ENCODE measurements around the gene AGTRAP. TPM values are rescaled to one million over a fixed set of nuclear protein-coding genes. Genes with fewer than 3 reads are reported as not detected.

The AGTRAP gene
- total and polyA plus RNA-seq, 2 of the 8 experiments (the other 6 are each of a cell fraction or from before 2014, with no cell fraction given), result 69.7 to 192 TPM

DNA sequence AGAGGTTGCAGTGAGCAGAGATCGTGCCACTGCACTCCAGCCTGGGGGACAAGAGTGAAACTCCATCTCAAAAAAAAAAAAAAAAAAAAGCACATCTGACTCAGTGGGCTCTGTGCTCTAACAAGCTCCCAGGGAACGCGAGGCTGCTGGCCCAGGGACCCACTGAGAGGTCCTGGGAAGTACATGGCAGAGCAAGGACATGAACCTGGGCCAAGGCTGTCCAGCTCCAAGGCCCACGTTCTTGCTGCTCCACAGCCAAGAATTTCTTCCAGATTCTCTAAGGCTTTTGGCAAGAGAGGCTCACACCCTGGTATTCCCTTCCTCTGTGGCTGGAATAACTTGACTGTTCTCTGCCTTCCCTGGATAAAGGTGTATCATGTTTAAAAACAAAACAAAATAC, 15.4 kb upstream of the AGTRAP start:
- no peaks in the 10 kb centered on the region for H3K27me3 ChIP-seq (replicated peaks in 1 of 4; ENCODE audit: control insufficient read depth in 3 of 4, extremely low read depth in 1 of 4, insufficient read depth in 3 of 4, low read length in 3 of 4)
- no peaks in the 10 kb centered on the region for H3K36me3 ChIP-seq (ENCODE audit: control insufficient read depth in 2 of 4, insufficient read depth in 4 of 4, low read length in 3 of 4)
- H2BK12ac ChIP-seq (ENCODE audit: low read depth, low read length), result no peak overlapping the region
- H4K5ac ChIP-seq (ENCODE audit: insufficient read length, low read depth, low read length), result no peak overlapping the region
- no peak overlapping the region for H2AK5ac ChIP-seq (ENCODE audit: low read depth, low read length)
- 91% methylated on average over 4 of the region's 4 CpGs; no CpG with 5 or more reads in 1 of the 2 experiments for WGBS, 2 experiments (ENCODE audit: extremely low coverage in 1 of 2, insufficient coverage in 1 of 2, insufficient read length in 1 of 2, insufficient replicate concordance in 2 of 2, low coverage in 1 of 2, low lambda C conversion rate in 2 of 2, missing lambda C conversion rate in 1 of 2)
- POLR2A ChIA-PET (ENCODE audit: partially characterized antibody), result interaction anchor here (1.1 to 3.0 kb wide), 9 partner anchors 10 to 67 kb away, joined by 3 to 22 read pairs (median 6); partner anchors contain the start of genes DRAXIN and FBXO6
- no peak overlapping the region for H2BK5ac ChIP-seq (ENCODE audit: low read depth, low read length)
- CTCF ChIA-PET (ENCODE audit: partially characterized antibody), result interaction anchor here (0.6 to 3.4 kb wide), 25 partner anchors 8 to 195 kb away, joined by 3 to 58 read pairs (median 9); partner anchors contain the start of genes FBXO2, FBXO44 and FBXO6
- H3K4me1 ChIP-seq (replicated peaks in 1 of 4; ENCODE audit: control insufficient read depth in 3 of 4, insufficient read depth in 4 of 4, low read length in 3 of 4), result peaks cover 0 to 6% (median 4%) of the 10 kb centered on the region in 4 experiments; a peak in 4 of 7 replicates
- H2BK15ac ChIP-seq (ENCODE audit: low read length), result no peak overlapping the region
- no peak overlapping the region for H3K23ac ChIP-seq (ENCODE audit: insufficient read length)
- H4K8ac ChIP-seq (ENCODE audit: extremely low read depth, insufficient read depth, low read length), result no peak overlapping the region
- H3K14ac ChIP-seq (ENCODE audit: insufficient read length), result no peak overlapping the region
- H3K4me2 ChIP-seq (ENCODE audit: insufficient read depth in 1 of 2, low read depth in 2 of 2, low read length in 2 of 2), result no peak overlapping the region
- no peaks in the 10 kb centered on the region for H3K79me2 ChIP-seq (ENCODE audit: control insufficient read depth in 1 of 2, insufficient read depth in 2 of 2, low read length in 2 of 2)
- H3K56ac ChIP-seq (replicated peaks; ENCODE audit: insufficient read length, low read depth, low read length), result no peak overlapping the region
- H2BK20ac ChIP-seq (ENCODE audit: low read length), result no peak overlapping the region
- no peak for TF ChIP-seq USF2 (IDR thresholded peaks at IDR 0.05; ENCODE audit: low read length)
- TF ChIP-seq SIRT6 (IDR thresholded peaks at IDR 0.05; ENCODE audit: low read length), result no peak
- no peak for TF ChIP-seq TAF7 (optimal IDR thresholded peaks at IDR 0.05; ENCODE audit: borderline replicate concordance, low read depth, low read length)
- no peak for TF ChIP-seq SAP30 (IDR thresholded peaks at IDR 0.05; ENCODE audit: insufficient read depth, insufficient replicate concordance, low read length)
- no peak for TF ChIP-seq CTBP2 (IDR thresholded peaks at IDR 0.05; ENCODE audit: borderline replicate concordance, insufficient read depth, insufficient read length, low read length)
- no peak for TF ChIP-seq TAF1 (IDR thresholded peaks at IDR 0.05; ENCODE audit: low read depth, low read length)
- no peak for TF ChIP-seq RAD21 (IDR thresholded peaks at IDR 0.05 in 1 of 2, conservative IDR thresholded peaks at IDR 0.05 in 1 of 2; ENCODE audit: low read depth in 2 of 2, low read length in 2 of 2)
- TF ChIP-seq KDM4A (IDR thresholded peaks at IDR 0.05; ENCODE audit: low read depth, low read length, severe bottlenecking), result no peak
- TF ChIP-seq ZNF274 (IDR thresholded peaks at IDR 0.05; ENCODE audit: borderline replicate concordance, extremely low read depth, low read length), result no peak
- FAIRE-seq (no peak), DNase-seq (ENCODE audit: low read depth in 1 of 2, low spot score in 2 of 2) (no peak)
- peaks cover 0 to 3% of the 10 kb centered on the region in 2 experiments for H4K20me1 ChIP-seq (replicated peaks in 1 of 2; ENCODE audit: control insufficient read depth in 1 of 2, insufficient read depth in 2 of 2, low read length in 2 of 2)
- H4K91ac ChIP-seq (replicated peaks; ENCODE audit: insufficient read length, low read length), result no peak overlapping the region
- H3K4ac ChIP-seq (replicated peaks; ENCODE audit: insufficient read length, low read depth, low read length), result no peak overlapping the region
- no peaks in the 10 kb centered on the region for H3K23me2 ChIP-seq (ENCODE audit: low read depth, low read length)
- no peak overlapping the region for H3K27ac ChIP-seq (ENCODE audit: low read depth, low read length)
- H2BK120ac ChIP-seq (replicated peaks; ENCODE audit: low read depth, low read length), result no peak overlapping the region
- H3K4me3 ChIP-seq (ENCODE audit: extremely low read depth in 1 of 4, insufficient read depth in 2 of 4, low read depth in 3 of 4, low read length in 4 of 4), result no peak overlapping the region
- H3K9me3 ChIP-seq (ENCODE audit: insufficient read depth in 2 of 2, low read depth in 1 of 2, low read length in 1 of 2), result no peaks in the 10 kb centered on the region
- no peaks in the 10 kb centered on the region for H3K79me1 ChIP-seq (ENCODE audit: low read depth, low read length)
- H3K18ac ChIP-seq (ENCODE audit: extremely low read depth, low read length), result no peak overlapping the region
- H3K9ac ChIP-seq (replicated peaks in 1 of 4; ENCODE audit: extremely low read depth in 1 of 4, low read depth in 3 of 4, low read length in 3 of 4), result no peak overlapping the region
- H2AFZ ChIP-seq (ENCODE audit: low read length), result no peak overlapping the region

All from H1 (cell line).